ENCODE data around the gene NEMP2.

NEMP2 gene

GRCh38 chr2:190538201-190538600 is 3.7 kb upstream of the NEMP2 start:
- H3K27ac ChIP-seq (ENCODE audit: poor library complexity, severe bottlenecking), result no peak overlapping the region
- H3K4me1 ChIP-seq (ENCODE audit: insufficient read depth, poor library complexity, severe bottlenecking), result peaks cover 6% of the 10 kb centered on the region
- H3K27me3 ChIP-seq (ENCODE audit: insufficient read depth, poor library complexity, severe bottlenecking), result no peaks in the 10 kb centered on the region
- no peaks in the 10 kb centered on the region; the same call in 1 of the 2 replicates for H3K36me3 ChIP-seq (ENCODE audit: low read depth)
- no peak overlapping the region for H3K4me3 ChIP-seq (ENCODE audit: severe bottlenecking)
- DNase-seq (ENCODE audit: low spot score) (no peak), ATAC-seq (ENCODE audit: low read depth) (no peak)
- TF ChIP-seq CTCF (IDR thresholded peaks at IDR 0.05; ENCODE audit: poor library complexity, severe bottlenecking), result no peak
- H3K9me3 ChIP-seq (ENCODE audit: severe bottlenecking), result peaks cover 22% of the 10 kb centered on the region

- TF ChIP-seq CTCF (IDR thresholded peaks at IDR 0.05; ENCODE audit: poor library complexity, severe bottlenecking), result no peak
- no peak for DNase-seq (ENCODE audit: low spot score)
- H3K27ac ChIP-seq (ENCODE audit: poor library complexity, severe bottlenecking), result no peak overlapping the region
- H3K4me3 ChIP-seq (ENCODE audit: severe bottlenecking), result no peak overlapping the region
- H3K9me3 ChIP-seq (ENCODE audit: severe bottlenecking), result peaks cover 22% of the 10 kb centered on the region
- peaks cover 6% of the 10 kb centered on the region for H3K4me1 ChIP-seq (ENCODE audit: insufficient read depth, poor library complexity, severe bottlenecking)
- ATAC-seq (ENCODE audit: low read depth), result no peak
- H3K27me3 ChIP-seq (ENCODE audit: insufficient read depth, poor library complexity, severe bottlenecking), result no peaks in the 10 kb centered on the region
- no peaks in the 10 kb centered on the region; the same call in 1 of the 2 replicates for H3K36me3 ChIP-seq (ENCODE audit: low read depth)
Measured at GRCh38 chr2:190537765-190538164, 3.2 kb upstream of the NEMP2 start.

- Histone ChIP-seq H3K4me3 (ENCODE audit: severe bottlenecking) (peak overlapping the region; percentile 53), H3K4me1 (ENCODE audit: insufficient read depth, poor library complexity, severe bottlenecking) (peaks cover 13% of the 10 kb centered on the region), H3K27ac (ENCODE audit: poor library complexity, severe bottlenecking) (peak overlapping the region; percentile 69), H3K27me3 (ENCODE audit: insufficient read depth, poor library complexity, severe bottlenecking) (no peaks in the 10 kb centered on the region), H3K36me3 (ENCODE audit: low read depth) (no peaks in the 10 kb centered on the region), H3K9me3 (ENCODE audit: severe bottlenecking) (peaks cover 14% of the 10 kb centered on the region)
- no peak for ATAC-seq (ENCODE audit: low read depth)
- DNase-seq (ENCODE audit: low spot score), result no peak
- no peak for TF ChIP-seq CTCF (IDR thresholded peaks at IDR 0.05; ENCODE audit: poor library complexity, severe bottlenecking)
Measured at GRCh38 chr2:190535586-190535985, 1.1 kb upstream of the NEMP2 start.

GRCh38 chr2:190535121-190535439 is 558 bp upstream of the NEMP2 start:
- peaks cover 9% of the 10 kb centered on the region for H3K9me3 ChIP-seq (ENCODE audit: severe bottlenecking)
- peak overlapping the region; percentile 69 for H3K27ac ChIP-seq (ENCODE audit: poor library complexity, severe bottlenecking)
- H3K4me3 ChIP-seq (ENCODE audit: severe bottlenecking), result peak overlapping the region; percentile 53
- no peaks in the 10 kb centered on the region for H3K27me3 ChIP-seq (ENCODE audit: insufficient read depth, poor library complexity, severe bottlenecking)
- H3K4me1 ChIP-seq (ENCODE audit: insufficient read depth, poor library complexity, severe bottlenecking), result peaks cover 13% of the 10 kb centered on the region
- ATAC-seq (ENCODE audit: low read depth), result no peak
- DNase-seq (ENCODE audit: low spot score), result no peak
- no peaks in the 10 kb centered on the region for H3K36me3 ChIP-seq (ENCODE audit: low read depth)
- TF ChIP-seq CTCF (IDR thresholded peaks at IDR 0.05; ENCODE audit: poor library complexity, severe bottlenecking), result no peak

GRCh38 chr2:190533968-190534309 is 583 bp downstream of the NEMP2 start:
- no peaks in the 10 kb centered on the region for H3K36me3 ChIP-seq (ENCODE audit: low read depth)
- TF ChIP-seq CTCF (IDR thresholded peaks at IDR 0.05; ENCODE audit: poor library complexity, severe bottlenecking), result no peak
- DNase-seq (ENCODE audit: low spot score) (no peak), ATAC-seq (ENCODE audit: low read depth) (peak; percentile 1; the same call in 1 of the 3 replicates)
- H3K9me3 ChIP-seq (ENCODE audit: severe bottlenecking), result no peaks in the 10 kb centered on the region
- H3K27ac ChIP-seq (ENCODE audit: poor library complexity, severe bottlenecking), result peak overlapping the region; percentile 69
- H3K4me3 ChIP-seq (ENCODE audit: severe bottlenecking), result peak overlapping the region; percentile 53
- no peaks in the 10 kb centered on the region for H3K27me3 ChIP-seq (ENCODE audit: insufficient read depth, poor library complexity, severe bottlenecking)
- H3K4me1 ChIP-seq (ENCODE audit: insufficient read depth, poor library complexity, severe bottlenecking), result peaks cover 13% of the 10 kb centered on the region

Measured in RWPE2 (cell line).